ENCODE results near the gene RHOXF2B. TPM values are rescaled to one million over a fixed set of nuclear protein-coding genes. Genes with fewer than 3 reads are reported as not detected.

The RHOXF2B gene
- total RNA-seq, 4 donors from 2014 or later, result 0.13 TPM; not detected in 3

Other genes starting within 250 kb of the RHOXF2B start
- gene UPF3B, start 224.7 kb downstream of the RHOXF2B start, total RNA-seq, result 1 to 10 TPM; 3.2 to 4.4 (median 3.9) TPM
- 10 to 100 TPM; 10.1 to 18.0 (median 14.9) TPM for gene RNF113A, start 206.0 kb downstream of the RHOXF2B start, total RNA-seq
- gene NDUFA1, start 205.9 kb downstream of the RHOXF2B start, total RNA-seq, result 10 to 100 TPM; 36.2 to 80.0 (median 66.6) TPM
- gene AKAP14, start 181.8 kb downstream of the RHOXF2B start, total RNA-seq, result not detected
- gene NKAP, start 133.9 kb downstream of the RHOXF2B start, total RNA-seq, result 10 to 100 TPM in 1 of 4 donors, 1 to 10 TPM in 3; 5.9 to 13.7 (median 8.1) TPM
- not detected for gene RHOXF1, start 38.2 kb upstream of the RHOXF2B start, total RNA-seq
- gene RHOXF2, start 80.9 kb upstream of the RHOXF2B start, total RNA-seq, result not detected
- 10 to 100 TPM; 18.4 to 23.5 (median 20.8) TPM for gene ZBTB33, start 173.1 kb upstream of the RHOXF2B start, total RNA-seq
- gene TMEM255A, start 233.8 kb upstream of the RHOXF2B start, total RNA-seq, result 1 to 10 TPM in 1 of 4 donors, under 1 TPM in 2, not detected in 1; 0.20 to 2.9 (median 0.67) TPM

Measured in thyroid gland (tissue), 4 donors.